NCI-H187 treated with DMSO at 0.1 percent for 48 hours (cell line): ENCODE results near the gene CD2BP2.

Source experiments
- DNase-seq: peaks from one replicate; lab custom pipeline; 2025; lab: John Stamatoyannopoulos, UW

Gene CD2BP2

GRCh38 chr16:30378236-30379157, 23.4 kb upstream of the CD2BP2 start:
- peak; percentile 48 for DNase-seq

GRCh38 chr16:30377812-30378235, 22.7 kb upstream of the CD2BP2 start:
- DNase-seq: peak; percentile 42

DNA sequence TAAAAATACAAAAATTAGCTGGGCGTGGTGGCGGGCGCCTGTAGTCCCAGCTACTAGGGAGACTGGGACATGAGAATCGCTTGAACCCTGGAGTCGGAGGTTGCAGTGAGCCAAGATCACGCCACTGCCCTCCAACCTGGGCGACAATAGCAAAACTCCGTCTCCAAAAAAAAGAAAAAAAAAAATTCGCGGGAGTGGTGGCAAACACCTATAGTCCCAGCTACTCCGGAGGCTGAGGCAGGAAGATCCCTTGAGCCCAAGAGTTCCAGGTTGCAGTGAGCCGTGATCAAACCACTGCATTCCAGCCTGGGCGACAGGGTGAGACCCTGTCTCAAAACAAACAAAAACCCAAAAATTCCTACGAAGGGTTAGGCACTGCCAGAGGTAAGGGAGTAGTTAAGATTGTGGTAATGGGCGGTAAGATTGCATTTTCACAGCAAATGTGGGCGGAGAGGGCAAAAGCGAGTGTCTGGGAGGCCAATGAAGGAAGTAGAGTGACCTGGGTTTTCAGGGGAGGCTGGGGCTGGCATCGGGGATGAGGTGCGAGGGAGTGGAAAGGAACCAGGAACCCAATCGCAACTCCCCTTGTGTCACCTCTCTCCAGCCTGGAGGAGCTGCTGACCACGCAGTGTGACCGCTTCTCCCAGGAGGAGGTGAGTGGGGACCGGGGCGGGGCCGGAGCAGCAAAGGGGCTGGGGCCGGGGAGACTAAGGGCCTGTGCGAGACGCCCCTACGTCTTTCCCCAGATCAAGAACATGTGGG, 22.1 kb upstream of the CD2BP2 start:
- no peak for DNase-seq

DNA sequence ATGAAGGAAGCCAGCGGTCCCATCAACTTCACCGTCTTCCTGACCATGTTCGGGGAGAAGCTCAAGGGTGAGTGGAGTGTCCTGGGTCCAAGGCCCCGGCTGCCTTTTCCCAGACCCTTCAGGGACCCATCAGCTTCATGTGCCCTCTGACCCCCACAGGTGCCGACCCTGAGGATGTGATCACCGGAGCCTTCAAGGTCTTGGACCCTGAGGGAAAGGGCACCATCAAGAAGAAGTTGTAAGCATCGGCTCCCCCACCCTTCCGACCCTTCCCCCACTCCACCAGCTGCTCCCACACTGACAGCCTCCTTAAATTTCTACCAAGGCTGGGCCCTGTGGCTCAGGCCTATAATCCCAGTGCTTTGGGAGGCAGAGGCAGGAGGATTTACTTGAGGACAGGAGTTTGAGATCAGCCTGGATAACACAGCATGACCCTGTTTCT, 21.4 kb upstream of the CD2BP2 start:
- no peak for DNase-seq

- no peak for DNase-seq
These were observed 20.8 kb upstream of the CD2BP2 start for GRCh38 chr16:30375864-30376263.

DNA sequence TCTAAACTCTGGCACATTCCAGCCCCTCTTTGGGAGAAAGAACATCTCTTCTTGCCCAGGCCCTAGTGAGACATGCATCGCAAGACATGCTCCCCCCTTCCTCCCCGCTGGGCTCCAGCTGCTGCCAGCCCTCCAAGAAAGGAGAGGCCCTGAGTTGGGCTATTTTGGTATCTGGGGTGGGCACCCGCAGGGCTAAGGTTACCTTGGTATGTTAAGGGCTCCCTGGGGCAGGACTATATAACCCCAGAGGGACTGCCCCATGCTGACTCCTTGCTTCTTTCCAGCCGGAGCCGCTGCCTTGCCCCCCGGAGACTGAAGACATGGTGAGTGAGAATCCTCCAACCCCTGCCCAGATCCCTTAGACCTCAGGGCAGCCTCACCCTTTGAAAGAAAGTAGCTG, 19.4 kb upstream of the CD2BP2 start, which contains the start of gene MYL11:
Gene MYL11, plus strand, starts transcription at position 265 of the 400 bp plus-strand sequence. Its CDS starts 56 bp downstream, at position 321.
- no peak for DNase-seq

DNA sequence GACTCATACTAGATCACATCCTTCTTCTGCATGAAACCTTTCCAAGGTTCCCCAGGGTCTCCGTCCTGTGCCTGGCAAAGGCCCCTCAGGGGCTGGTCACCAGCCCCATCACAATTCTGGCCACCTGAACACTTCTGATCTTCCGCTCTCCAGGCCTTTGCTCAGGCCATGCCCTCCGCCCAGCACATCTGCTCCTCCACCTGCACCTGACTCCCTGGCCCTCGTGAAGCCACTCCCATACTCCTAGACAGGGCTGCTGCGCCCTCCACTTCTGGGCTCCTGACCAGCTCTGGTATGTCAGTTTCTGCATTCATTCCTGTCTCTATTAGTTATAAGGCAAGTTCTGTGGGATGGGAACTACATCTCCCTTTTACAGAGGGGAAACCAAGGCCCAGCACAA, 17.6 kb upstream of the CD2BP2 start:
- DNase-seq: no peak

GRCh38 chr16:30372038-30372712, 17.1 kb upstream of the CD2BP2 start:
- no peak for DNase-seq

- no peak for DNase-seq
These were observed 16.2 kb upstream of the CD2BP2 start for GRCh38 chr16:30371248-30371816.

GRCh38 chr16:30370456-30371247, 15.5 kb upstream of the CD2BP2 start, which contains the start of gene TBC1D10B:
TBC1D10B (minus strand) TSS chr16:30370494; CDS start chr16:30370183, 311 bp downstream.
- peak; percentile 98 for DNase-seq

DNA sequence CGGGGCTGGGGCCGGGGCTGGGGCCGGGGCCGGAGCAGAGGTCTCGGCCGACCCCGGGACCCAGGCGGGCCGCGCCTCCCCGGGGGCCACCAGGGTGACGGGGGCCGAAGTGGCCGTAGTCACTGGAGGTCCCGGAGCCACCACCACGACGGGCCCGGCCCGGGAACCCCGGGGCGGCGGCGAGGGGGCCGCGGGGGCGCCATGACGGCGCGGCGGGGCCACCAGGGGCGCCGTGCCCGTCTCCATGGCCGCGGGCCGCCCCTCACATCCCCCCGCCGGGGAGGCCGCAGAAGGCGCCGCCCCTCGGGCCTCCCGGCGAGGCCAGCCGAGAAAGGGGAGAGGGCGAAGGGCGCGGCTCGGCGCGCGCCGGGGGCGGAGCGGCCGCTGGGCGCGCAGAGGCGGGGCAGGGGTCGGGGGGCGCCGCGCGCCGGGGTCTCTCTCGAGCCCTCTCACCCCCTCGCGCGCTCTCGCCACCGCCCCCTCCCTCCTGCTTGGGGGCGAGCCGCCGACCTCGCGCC, 14.9 kb upstream of the CD2BP2 start:
- no peak for DNase-seq

DNA sequence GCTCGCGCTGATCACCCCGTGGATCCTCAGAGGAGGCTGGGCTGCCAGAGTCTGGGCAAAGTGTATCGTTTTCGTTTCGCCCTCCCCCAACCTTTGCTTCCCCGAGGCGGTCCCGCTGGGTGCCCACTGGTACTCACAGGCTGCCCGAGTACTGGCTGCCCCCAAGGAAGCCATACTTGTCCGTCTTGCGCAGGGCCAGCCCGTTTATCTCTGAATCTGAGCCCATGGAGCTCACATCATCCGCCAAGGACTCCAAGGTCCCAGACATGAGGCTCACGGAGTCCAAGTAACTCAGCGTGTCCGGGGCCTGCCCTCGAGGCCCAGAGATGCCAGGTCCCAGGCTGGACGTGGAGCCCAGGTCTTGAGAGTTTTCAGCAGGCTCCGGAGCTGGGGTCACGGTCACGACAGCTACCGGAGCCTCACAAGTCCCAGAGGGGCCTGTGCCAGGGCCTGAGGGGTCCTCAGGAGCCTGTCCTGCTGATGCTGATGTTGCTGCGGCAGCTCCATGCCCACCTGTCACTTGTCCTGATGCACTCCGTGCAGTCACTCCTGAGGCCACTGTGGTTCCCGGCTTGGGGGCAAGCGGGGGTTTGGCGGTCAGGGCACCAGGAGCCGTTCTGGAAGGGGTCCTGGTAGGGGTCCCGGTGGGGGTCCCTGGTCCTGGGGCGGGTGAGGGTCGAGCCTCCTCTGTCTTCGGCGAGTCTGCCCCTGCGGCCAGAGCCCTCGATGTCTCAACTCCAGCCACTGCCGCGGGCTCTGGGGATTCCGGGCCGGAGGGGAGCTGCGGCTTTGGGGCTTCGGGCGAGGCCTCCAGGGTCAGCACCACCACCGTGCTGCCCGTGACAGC, 14.2 kb upstream of the CD2BP2 start:
- no peak for DNase-seq

DNA sequence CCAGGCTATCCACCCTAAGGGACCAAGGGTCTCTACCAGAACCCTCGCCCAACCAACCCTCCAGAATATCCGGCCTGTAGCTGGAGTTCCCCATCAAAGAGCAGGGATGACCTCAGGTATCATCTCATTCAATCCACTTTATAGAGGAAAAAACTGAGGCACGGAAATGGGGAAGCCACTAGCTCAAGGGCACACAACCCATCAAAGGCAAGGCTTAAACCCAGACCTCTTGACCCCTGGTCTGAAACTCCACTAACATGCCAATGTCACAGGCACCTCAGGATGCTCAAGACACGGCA, 13.6 kb upstream of the CD2BP2 start:
- DNase-seq: no peak

- no peak for DNase-seq
These were observed 13.1 kb upstream of the CD2BP2 start for GRCh38 chr16:30368122-30368791.

DNA sequence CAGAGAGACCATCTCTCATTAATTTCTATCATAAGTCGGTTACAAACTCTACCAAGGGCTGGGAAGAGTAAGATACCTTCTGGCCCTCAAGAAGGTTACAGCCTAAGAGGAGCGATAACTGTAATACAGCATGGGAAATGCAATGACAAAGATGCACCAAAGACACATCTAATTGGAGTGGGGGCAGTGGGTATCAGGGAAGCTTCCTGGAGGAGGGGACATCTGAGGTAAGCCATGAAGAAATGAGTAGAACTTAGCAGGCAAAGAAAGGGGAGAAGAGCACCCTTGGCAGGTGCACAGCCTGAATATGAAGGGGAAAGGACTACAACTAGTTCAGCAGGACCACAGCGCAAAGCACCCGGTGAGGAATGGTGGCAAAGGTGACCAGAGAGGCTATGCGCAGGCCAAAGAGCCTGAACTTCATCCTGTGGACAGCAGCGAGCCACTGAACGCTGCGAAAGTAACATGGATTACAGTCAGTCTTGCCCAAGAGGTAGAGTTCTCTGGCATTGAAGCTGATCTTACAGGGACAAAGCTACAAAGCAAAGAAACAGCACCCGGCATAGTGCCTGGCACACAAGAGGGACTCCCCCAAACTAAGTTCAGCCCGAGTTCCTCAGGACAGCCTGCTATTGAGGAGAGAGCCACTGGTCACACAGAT, 12.4 kb upstream of the CD2BP2 start:
- DNase-seq: no peak

DNA sequence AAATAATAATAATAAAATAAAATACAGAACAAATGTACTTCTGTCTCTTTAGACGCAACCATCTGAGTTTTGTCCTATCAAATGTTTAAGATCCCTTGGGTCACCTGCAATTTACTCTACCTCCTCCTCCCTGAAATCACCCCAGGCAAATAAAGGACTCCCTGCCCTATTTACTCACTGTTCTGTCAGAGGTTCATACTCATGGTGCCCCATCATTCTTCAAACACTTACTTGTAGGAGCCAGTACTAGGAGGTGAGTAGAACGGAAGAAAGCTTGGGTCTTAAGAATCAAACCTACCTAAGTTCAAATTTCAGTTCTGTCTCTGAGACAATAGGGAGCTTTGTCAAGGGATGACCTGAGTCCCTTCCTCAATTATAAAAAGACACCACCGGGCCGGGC, 11.4 kb upstream of the CD2BP2 start:
- DNase-seq: no peak

DNA sequence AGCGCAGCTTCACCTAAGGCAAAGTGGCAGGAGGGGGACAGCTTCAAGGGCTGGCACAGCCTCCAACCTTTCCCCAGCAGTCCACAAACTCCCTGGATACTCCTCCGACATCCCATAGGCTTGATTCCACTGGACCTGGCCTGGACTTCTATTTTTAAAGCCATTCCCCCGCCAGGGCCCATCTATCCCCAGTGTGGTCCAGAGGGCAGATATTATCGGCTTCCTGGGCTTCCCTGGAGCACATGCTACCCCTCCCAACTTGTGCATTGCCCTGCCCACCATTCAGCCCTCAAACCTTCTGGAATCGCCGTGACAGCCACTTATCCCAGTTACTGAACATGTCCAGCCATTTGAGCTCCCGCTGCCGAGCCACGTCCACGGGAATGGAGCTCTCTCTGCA, 10.1 kb upstream of the CD2BP2 start:
- no peak for DNase-seq

DNA sequence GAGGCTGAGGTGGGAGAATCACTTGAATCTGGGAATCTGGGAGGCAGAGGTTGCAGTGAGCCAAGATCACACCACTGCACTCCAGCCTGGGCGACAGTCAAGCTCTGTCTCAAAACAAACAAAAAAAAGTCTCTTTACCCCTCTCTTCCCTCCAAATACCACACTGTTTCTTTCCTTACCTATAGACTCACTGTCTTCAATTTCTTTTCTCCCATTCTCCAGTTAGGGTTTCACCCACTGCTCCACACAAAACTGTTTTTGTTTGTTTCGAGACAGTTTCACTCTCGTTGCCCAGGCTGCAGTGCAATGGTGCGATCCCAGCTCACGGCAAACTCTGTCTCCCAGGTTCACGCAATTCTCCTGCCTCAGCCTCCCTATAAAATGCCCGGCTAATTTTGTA, 6.1 kb upstream of the CD2BP2 start:
- no peak for DNase-seq

DNA sequence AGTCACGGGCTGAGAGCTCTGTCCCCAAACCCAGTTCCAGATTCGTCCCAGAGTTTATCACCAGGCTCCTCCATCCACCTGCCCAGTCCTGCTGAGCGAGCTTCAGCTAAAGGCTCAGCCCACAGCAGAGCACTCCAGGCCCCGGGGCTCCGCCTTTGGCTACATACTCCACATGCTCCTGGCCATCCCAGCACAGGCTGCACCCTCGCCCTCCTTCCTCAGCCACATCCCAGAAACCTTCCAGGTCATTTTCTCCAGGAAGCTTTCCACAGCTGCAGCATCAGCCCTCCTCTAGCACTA, 4.7 kb upstream of the CD2BP2 start:
- no peak for DNase-seq
